Measurements from ENCODE around the gene PPDPF. TPM values are rescaled to one million over a fixed set of nuclear protein-coding genes. Genes with fewer than 3 reads are reported as not detected.

The PPDPF gene
- total and polyA plus RNA-seq, 4 donors, result 36.9 to 545 (median 474) TPM

DNA sequence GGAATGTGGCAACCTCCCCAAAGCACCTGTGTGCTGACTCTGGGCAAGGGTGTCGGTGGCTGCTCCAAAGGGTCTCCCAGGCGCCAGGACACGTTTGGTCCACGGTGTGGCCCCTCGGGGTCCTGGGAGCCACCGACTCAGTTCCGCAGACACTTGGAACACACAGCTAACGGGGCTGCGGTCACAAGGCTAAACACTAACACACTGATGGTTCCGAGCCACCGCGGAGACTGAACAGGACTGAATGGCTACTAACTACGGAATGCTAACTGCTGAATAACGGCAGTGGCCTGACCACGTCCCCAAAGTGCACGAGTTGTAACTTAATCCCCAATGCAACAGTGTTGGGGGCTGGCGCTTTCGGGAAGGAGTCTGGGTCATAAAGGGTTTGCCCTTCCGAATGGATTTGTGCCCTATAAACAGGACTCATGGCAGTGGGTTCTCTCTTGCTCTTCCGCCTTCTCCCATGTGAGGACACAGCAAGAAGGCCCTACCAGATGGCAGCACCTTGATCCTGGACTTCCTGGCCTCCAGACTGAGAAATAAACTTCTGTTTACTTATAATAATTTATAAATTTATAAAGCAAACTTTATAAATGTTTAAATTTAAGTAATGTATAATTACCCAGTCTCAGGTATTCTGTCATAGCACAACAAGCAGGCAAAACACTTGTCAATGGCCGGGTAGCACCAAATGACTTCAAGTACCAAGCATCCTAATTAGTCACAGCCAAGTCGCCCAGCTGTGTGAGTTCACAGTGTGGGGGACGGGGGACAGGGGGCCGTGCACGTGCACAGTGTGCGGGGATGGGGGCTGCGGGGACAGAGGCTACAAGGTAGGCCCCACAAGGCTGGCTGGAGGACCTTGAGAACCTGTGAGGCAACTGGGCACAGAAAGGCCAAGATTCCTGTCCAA lies 19.4 kb upstream of the PPDPF start:
- no peak for ATAC-seq (ENCODE audit: insufficient read depth, low FRiP score)
- WGBS, 2 donors, result 83 to 88% methylated on average over 27 of the region's 27 CpGs
- TF ChIP-seq CTCF (IDR thresholded peaks at IDR 0.05; ENCODE audit: control extremely low read depth, extremely low read depth), result no peak

GRCh38 chr20:63501818-63502670 lies 18.5 kb upstream of the PPDPF start:
- Histone ChIP-seq H3K27ac (ENCODE audit: low read depth in 1 of 2, low read length in 1 of 2) (peak overlapping the region in 1 of 2 donors; percentile 78), H3K9me3 (ENCODE audit: control insufficient read depth in 4 of 4, insufficient read depth in 3 of 4, low read length in 3 of 4) (peaks cover 0 to 16% (median 5%) of the 10 kb centered on the region in 4 donors), H3K9ac (ENCODE audit: insufficient read depth in 1 of 2, low read length in 2 of 2) (no peak overlapping the region), H3K4me3 (no peak overlapping the region), H3K4me1 (ENCODE audit: control insufficient read depth in 5 of 5, insufficient read depth in 5 of 5, low read length in 5 of 5) (peaks cover 0 to 8% (median 0%) of the 10 kb centered on the region in 5 donors), H3K36me3 (ENCODE audit: control insufficient read depth in 4 of 4, insufficient read depth in 4 of 4, low read length in 4 of 4) (no peaks in the 10 kb centered on the region), H3K27me3 (ENCODE audit: control insufficient read depth in 3 of 3, insufficient read depth in 3 of 3, low read length in 2 of 3) (peaks cover 15 to 43% (median 16%) of the 10 kb centered on the region in 3 donors)
- TF ChIP-seq CTCF (IDR thresholded peaks at IDR 0.05; ENCODE audit: control extremely low read depth, extremely low read depth), result no peak
- ATAC-seq (ENCODE audit: insufficient read depth, low FRiP score) (no peak), DNase-seq (no peak)
- 27 to 37% methylated on average over 26 of the region's 26 CpGs for WGBS, 2 donors

More for the DNA sequence above, 19.4 kb upstream of the PPDPF start:
- peaks cover 15 to 50% (median 21%) of the 10 kb centered on the region in 3 donors for H3K27me3 ChIP-seq (ENCODE audit: control insufficient read depth in 3 of 3, insufficient read depth in 3 of 3, low read length in 2 of 3)
- peaks cover 0 to 8% (median 2%) of the 10 kb centered on the region in 5 donors for H3K4me1 ChIP-seq (ENCODE audit: control insufficient read depth in 5 of 5, insufficient read depth in 5 of 5, low read length in 5 of 5)
- H3K36me3 ChIP-seq (ENCODE audit: control insufficient read depth in 4 of 4, insufficient read depth in 4 of 4, low read length in 4 of 4), result no peaks in the 10 kb centered on the region
- H3K9me3 ChIP-seq (ENCODE audit: control insufficient read depth in 4 of 4, insufficient read depth in 3 of 4, low read length in 3 of 4), result peaks cover 0 to 16% (median 5%) of the 10 kb centered on the region in 4 donors
- no peak for DNase-seq
- no peak overlapping the region for H3K9ac ChIP-seq (ENCODE audit: insufficient read depth in 1 of 2, low read length in 2 of 2)
- peak overlapping the region in 1 of 2 donors; percentile 78 for H3K27ac ChIP-seq (ENCODE audit: low read depth in 1 of 2, low read length in 1 of 2)
- H3K4me3 ChIP-seq, result no peak overlapping the region

DNA sequence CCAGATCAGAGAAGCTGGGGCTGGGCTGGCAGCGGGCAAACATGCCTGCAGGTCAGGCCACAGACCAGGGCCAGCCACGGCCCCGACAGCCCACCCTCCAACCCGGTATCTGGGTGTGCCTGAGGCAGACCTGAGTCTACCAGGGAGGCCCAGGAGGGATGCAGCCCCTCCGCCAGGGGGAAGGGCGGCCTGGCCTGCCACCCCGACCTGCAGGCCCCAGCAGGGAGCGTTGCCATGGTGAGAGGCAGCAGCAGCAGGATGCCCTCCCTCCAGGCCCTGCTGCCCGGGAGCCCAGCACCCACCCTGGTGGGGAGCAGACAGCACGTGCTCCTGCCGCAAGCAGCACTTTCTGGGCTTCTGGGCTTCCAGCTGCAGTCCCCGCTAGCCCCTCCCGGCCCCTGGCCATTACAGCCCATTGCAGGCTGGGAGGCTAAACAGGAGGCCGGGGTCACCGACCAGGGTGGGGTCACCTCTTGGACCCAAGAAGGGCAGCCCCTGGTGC lies 17.8 kb upstream of the PPDPF start:
- H3K4me3 ChIP-seq, result no peak overlapping the region
- DNase-seq (no peak), ATAC-seq (ENCODE audit: insufficient read depth, low FRiP score) (no peak)
- TF ChIP-seq CTCF (IDR thresholded peaks at IDR 0.05; ENCODE audit: control extremely low read depth, extremely low read depth), result no peak
- no peak overlapping the region for H3K27ac ChIP-seq (ENCODE audit: low read depth in 1 of 2, low read length in 1 of 2)
- peaks cover 0 to 21% (median 5%) of the 10 kb centered on the region in 4 donors for H3K9me3 ChIP-seq (ENCODE audit: control insufficient read depth in 4 of 4, insufficient read depth in 3 of 4, low read length in 3 of 4)
- WGBS, 2 donors, result 56 to 72% methylated on average over 15 of the region's 15 CpGs
- H3K27me3 ChIP-seq (ENCODE audit: control insufficient read depth in 3 of 3, insufficient read depth in 3 of 3, low read length in 2 of 3), result peaks cover 12 to 36% (median 15%) of the 10 kb centered on the region in 3 donors
- peaks cover 0 to 8% (median 0%) of the 10 kb centered on the region in 5 donors for H3K4me1 ChIP-seq (ENCODE audit: control insufficient read depth in 5 of 5, insufficient read depth in 5 of 5, low read length in 5 of 5)
- H3K36me3 ChIP-seq (ENCODE audit: control insufficient read depth in 4 of 4, insufficient read depth in 4 of 4, low read length in 4 of 4), result no peaks in the 10 kb centered on the region
- no peak overlapping the region for H3K9ac ChIP-seq (ENCODE audit: insufficient read depth in 1 of 2, low read length in 2 of 2)

Data from lung (tissue), 12 donors.